Ureter (tissue), 1 donor: ENCODE data around the gene PRDM15. TPM values are rescaled to one million over a fixed set of nuclear protein-coding genes. Genes with fewer than 3 reads are reported as not detected.

Experiments
- DNase-seq: peaks from one replicate; pipeline ENCODE4 v3.0.0-alpha.2; 2020; ENCODE audit warnings: low spot score
- total RNA-seq: library from RNA; stranded (reverse); gene quantifications from one replicate; pipeline ENCODE4 v1.2.4, GENCODE V29; 2023
- donor health status: DM: yes; HTN: yes; CAD: no.

Gene PRDM15
- total RNA-seq, 1 donor from 2014 or later: 14.1 TPM

DNA sequence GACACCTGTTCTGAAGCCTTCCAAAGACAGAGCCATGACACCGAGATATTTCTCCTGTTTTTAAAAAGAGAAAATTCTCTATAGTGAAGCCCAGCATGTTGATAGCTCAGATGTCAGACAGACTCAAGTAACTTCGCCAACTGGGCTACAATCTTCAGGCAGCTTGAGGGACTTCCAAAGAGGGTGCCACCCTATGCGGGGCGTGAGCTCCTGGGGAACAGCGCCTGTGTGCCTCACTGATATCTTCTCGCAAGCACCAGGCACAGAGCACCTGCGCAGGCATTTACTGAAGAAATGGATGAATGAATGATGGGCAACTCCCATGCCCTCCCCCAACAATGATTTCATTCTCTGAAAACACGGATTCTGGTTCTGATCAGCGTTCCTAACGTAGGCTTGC lies 129.9 kb downstream of the PRDM15 start:
- DNase-seq: no peak

Other genes with a start within 250 kb of the PRDM15 start
- gene RIPK4, start 112.3 kb downstream of the PRDM15 start, total RNA-seq: 34.3 TPM
- gene C2CD2, start 74.7 kb upstream of the PRDM15 start, total RNA-seq: 66.4 TPM
- 24.5 TPM for gene ZBTB21, start 131.0 kb upstream of the PRDM15 start, total RNA-seq
- gene UMODL1, start 192.0 kb upstream of the PRDM15 start, total RNA-seq: not detected